ENCODE measurements around the gene CABP5.

The CABP5 gene

GRCh38 chr19:48036765-48037164 lies 7.1 kb downstream of the CABP5 start:
- intact Hi-C loops (cut with DNase I) = no loop called here
- no peak for DNase-seq

DNA sequence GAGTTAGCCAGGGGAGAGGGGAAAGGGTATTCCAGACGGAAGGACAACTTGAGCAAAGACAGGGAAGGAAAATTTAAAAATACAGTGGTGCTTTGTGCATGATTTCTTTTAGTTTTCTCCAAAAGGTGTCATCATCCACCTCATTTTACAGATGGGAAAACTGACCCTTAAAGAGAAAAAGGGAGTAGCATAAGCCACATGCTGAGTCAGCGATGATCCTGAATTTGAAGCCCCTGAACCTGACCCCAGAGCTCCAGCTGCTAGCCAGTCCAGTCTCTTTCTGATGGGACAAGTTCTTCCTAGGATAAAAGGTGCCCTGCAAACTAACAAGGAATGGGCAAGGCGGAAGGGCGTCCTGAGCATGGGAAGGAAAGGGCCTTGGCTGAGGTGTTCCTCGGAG lies 10.3 kb downstream of the CABP5 start:
- DNase-seq = no peak
- intact Hi-C loops (cut with DNase I) = no loop called here

GRCh38 chr19:48030073-48030472 lies 13.8 kb downstream of the CABP5 start:
- intact Hi-C loops (cut with DNase I) = no loop called here

GRCh38 chr19:48029431-48029830 lies 14.4 kb downstream of the CABP5 start:
- no peak for DNase-seq
- intact Hi-C loops (cut with DNase I) = no loop called here

More at GRCh38 chr19:48030073-48030472, 13.8 kb downstream of the CABP5 start:
- DNase-seq = peak in 1 of 10 donors; percentile 43

GRCh38 chr19:48025480-48025879 lies 18.4 kb downstream of the CABP5 start:
- intact Hi-C loops (cut with DNase I) = no loop called here
- DNase-seq = no peak

DNA sequence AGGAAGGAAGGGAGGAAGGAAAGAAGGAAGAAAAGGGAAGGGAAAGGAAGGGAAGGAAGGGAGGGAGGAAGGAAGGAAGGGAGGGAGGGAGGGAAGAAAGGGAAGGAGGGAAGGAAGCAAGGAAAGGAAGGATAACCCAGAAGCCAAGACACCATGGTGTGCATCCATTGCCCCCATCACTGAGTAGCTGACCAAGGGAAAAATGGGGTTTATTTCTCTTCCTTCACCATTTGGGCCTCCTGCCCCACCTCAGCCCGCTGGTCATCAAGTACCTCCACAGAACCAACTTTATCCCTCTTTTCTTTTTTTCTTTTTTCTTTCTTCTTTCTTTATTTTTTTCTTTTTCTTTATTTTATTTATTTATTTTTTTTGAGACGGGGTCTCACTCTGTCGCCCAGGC lies 20.4 kb downstream of the CABP5 start:
- DNase-seq = no peak
- intact Hi-C loops (cut with DNase I) = no loop called here

DNA sequence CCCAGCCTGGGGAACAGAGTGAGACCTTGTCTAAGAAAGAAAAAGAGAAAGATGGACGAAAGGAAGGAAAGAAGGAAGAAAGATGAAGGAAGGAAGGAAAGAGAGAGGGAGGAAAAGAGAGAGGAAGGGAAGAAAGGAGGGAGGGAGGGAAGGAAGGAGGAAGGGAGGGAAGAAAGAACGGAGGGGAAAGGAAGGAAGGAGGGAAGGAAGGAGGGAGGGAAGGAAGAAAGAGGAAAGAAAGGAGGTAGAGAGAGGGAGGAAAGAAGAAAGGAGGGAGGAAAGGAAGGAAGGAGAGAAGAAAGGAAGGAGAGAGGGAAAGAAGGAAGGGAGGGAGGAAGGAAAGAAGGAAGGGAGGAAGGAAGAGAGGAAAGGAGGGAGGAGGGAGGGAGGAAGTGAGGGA lies 20.9 kb downstream of the CABP5 start:
- DNase-seq = no peak
- intact Hi-C loops (cut with DNase I) = no loop called here

DNA sequence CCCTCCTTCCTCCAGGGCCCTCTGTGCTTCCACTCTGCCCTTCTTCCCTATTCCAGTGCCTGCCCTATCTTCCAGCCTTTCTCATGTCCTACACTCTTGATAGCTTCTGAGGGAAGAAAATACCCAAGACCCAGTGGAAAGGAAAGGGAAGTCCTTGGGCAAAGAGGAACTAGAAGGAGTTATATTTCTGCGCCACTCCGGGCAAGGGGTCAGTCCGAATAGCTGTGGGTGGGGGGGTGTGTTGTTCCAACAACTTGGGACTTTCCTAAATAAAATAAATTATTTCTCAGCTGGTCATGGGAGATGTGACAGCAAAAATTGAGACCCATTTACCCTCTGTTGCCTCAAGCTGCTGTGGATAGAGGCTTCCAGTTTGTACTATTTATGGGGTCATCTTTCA lies 23.2 kb downstream of the CABP5 start:
- no peak for DNase-seq
- intact Hi-C loops (cut with DNase I) = no loop called here

DNA sequence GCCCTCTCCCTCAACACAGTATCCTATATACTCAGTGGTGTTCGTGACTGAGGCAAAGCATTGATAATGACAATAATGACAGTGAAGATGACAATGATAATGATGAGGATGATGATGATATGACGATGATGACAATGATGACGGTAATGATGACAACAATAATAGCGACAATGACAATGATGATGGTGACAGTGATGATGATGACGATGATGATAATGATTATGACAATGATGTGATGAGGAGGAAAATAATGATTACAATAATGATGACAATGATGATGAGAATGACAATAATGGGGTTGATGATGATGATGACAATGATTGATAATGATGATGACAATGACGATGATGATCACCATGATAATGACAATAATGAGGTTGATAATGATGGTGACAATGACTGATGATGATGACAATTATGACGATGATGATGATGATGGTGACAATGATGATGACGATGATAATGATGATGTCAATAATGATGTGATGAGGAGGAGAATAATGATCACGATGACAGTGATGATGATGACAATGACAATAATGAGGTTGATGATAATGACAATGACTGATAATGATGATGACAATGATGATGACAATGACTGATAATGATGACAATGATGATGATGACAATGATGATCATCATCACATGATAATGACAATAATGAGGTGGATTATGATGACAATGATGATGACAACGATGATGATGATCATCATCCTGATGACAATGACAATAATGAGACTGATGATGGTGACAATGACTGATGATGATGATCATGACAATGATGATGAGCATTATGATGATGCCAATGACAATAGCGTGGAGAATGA lies 32.7 kb downstream of the CABP5 start:
- DNase-seq = no peak
- intact Hi-C loops (cut with DNase I) = no loop called here

- DNase-seq = no peak
- intact Hi-C loops (cut with DNase I) = no loop called here
These were observed 37.1 kb downstream of the CABP5 start for GRCh38 chr19:48006762-48007161.

DNA sequence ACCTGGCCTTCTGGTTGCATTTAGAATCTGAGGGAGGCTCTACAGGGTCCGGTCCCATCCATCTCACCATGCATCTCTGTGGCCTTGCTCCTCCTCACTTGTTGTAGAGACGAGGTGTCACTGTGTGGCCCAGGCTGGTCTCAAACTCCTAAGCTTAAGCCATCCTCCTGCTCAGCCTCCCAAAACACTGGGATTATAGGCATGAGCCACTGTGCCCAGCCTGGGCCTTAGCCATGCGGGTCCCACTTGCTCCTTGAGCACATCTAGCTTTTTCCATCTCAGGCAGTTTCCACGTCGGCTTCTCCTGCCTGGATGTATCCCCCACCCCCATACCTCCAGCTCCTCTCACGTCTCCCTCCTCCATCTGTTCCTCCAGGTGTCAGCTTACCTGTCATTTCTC lies 39.6 kb downstream of the CABP5 start:
- no peak for DNase-seq
- intact Hi-C loops (cut with DNase I) = no loop called here

DNA sequence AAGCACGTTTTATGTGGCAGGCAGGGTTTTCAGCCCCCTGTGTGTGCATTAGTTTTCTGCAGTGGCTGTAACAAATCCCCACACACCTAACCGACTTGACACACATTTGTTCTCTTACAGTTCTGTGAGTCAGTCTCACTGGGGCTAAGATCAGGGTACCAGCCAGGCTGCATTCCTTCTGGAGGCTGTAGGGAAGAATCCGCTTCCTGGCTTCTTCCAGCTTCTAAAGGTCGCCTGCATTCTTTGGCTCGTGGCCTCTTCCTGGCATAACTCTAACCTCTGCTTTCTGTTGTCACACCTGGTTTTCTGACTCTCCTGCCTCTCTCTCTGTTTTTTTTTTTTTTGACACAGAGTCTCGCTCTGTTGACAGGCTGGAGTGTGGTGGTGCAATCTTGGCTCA lies 43.0 kb downstream of the CABP5 start:
- intact Hi-C loops (cut with DNase I) = no loop called here

GRCh38 chr19:47998800-47999199 lies 45.1 kb downstream of the CABP5 start:
- no peak for DNase-seq
- intact Hi-C loops (cut with DNase I) = no loop called here

More for the DNA sequence above, 43.0 kb downstream of the CABP5 start:
- DNase-seq = no peak

DNA sequence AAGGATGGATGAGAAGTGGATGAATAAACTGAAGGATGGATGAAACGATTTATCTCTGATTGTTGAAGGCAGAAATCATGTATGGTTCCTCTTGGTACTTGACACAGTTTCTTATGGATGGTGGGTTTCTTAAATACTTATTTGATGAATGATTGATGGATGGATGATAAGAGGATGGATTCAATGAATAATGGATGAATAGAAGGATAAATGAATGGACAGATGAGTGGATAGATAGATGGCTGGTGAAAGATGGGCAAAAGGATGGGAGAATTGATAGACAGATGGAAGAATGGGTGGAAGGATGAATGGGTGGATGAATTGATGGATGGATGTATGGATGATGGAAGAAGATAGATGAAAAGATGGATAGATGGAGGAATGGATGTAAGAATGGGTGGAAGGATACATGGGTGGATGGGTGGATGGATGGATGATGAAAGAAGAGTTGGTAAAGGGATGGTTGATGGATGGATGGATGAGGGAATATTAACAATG lies 47.6 kb downstream of the CABP5 start:
- intact Hi-C loops (cut with DNase I) = no loop called here
- DNase-seq = no peak

DNA sequence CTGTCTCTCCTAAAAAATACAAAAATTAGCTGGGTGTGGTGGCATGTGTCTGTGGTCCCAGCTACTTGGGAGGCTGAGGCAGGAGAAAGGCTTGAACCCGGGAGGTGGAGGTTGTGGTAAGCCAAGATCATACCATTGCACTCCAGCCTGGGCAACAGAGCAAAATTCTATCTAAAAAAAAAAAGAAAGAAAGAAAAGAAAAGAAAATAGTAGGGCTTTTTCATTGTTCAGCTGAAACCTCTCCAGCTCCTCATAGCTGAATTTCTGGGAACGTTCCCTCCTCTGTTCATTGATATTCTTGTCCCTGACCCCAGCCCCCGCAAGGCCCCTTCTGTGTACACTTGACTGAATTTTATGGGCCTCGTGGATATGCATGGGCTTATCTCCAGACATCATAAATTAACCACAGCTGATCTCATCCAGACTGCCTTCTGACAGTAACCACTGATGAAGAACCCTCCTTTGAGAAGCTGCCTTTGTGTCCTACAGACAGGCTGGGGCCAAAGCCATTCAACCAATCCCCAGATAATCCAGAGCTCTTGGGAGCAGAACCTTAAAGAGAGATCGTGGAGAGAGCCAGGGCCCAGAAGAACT lies 49.6 kb downstream of the CABP5 start, which contains the start of gene ELSPBP1:
Gene ELSPBP1 (plus strand): TSS at position 424 of the 594 bp plus-strand sequence. CDS start 14,036 bp downstream, outside the sequence.
- intact Hi-C loops (cut with DNase I) = no loop called here

GRCh38 chr19:47992070-47992469 lies 51.8 kb downstream of the CABP5 start, which contains the start of gene BSPH1:
Gene BSPH1 (minus strand): TSS chr19:47992170. CDS start chr19:47992081, 89 bp downstream.
- no peak for DNase-seq
- intact Hi-C loops (cut with DNase I) = no loop called here

More for the DNA sequence above, 49.6 kb downstream of the CABP5 start, which contains the start of gene ELSPBP1:
- no peak for DNase-seq

DNA sequence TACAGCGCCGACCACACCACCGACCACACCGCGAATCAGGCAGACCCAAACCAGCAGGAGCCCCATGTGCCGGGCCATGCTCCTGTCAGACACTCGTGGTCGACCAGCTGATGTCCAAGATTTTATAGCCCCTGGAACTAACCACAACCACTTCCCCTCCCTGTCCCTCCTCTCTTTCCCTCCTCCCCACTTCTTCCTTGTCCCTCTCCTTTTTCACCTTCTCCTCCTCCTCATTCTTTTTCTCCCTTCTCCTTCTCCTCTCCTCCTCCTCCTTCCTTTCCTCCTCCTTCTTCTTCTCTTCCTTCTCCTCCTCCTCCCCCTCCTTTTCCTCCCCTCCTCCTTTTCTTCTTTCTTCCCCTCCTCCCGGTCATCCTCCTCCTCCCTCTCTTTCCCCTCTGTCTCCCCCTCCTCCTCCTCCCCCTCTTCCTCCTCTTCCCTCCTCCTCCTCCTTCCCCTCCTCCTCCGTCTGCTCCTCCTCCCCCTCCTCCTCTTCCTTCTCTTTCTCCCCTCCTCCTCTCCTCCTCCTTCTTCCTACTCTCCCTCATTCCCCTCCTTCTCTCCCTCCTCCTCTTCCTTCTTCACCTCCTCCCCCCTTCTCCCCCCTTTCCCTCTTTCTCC lies 52.6 kb downstream of the CABP5 start:
- DNase-seq = no peak
- intact Hi-C loops (cut with DNase I) = no loop called here
